ENCODE results near the gene TFR2.

The TFR2 gene

GRCh38 chr7:100627238-100627549 lies 14.2 kb downstream of the TFR2 start:
- peak overlapping the region; percentile 61 for H3K9ac ChIP-seq (ENCODE audit: insufficient read length, low read depth)

GRCh38 chr7:100626530-100627237 lies 14.7 kb downstream of the TFR2 start:
- Histone ChIP-seq H3K4me3 (ENCODE audit: insufficient read length, low read depth) (peak overlapping the region; percentile 29), H3K4me1 (ENCODE audit: insufficient read depth, insufficient read length) (peaks cover 4% of the 10 kb centered on the region), H3K9ac (ENCODE audit: insufficient read length, low read depth) (peak overlapping the region; percentile 61), H3K9me3 (ENCODE audit: insufficient read depth, low read length) (no peaks in the 10 kb centered on the region), H3K27me3 (ENCODE audit: insufficient read depth, insufficient read length) (peaks cover 6% of the 10 kb centered on the region), H3K36me3 (ENCODE audit: insufficient read depth, insufficient read length, low read length) (no peaks in the 10 kb centered on the region)
- TF ChIP-seq YY1 (IDR thresholded peaks at IDR 0.05; ENCODE audit: insufficient read depth, insufficient read length) = no peak
- no peak for TF ChIP-seq ZNF274 (IDR thresholded peaks at IDR 0.05; ENCODE audit: low read depth, low read length)
- TF ChIP-seq SUZ12 (IDR thresholded peaks at IDR 0.05; ENCODE audit: extremely low read depth, insufficient read depth, insufficient read length) = no peak
- no peak for DNase-seq (ENCODE audit: low read depth, low spot score)

More at GRCh38 chr7:100627238-100627549, 14.2 kb downstream of the TFR2 start:
- Histone ChIP-seq H3K27me3 (ENCODE audit: insufficient read depth, insufficient read length) (peaks cover 6% of the 10 kb centered on the region), H3K4me3 (ENCODE audit: insufficient read length, low read depth) (peak overlapping the region; percentile 29), H3K4me1 (ENCODE audit: insufficient read depth, insufficient read length) (peaks cover 4% of the 10 kb centered on the region), H3K9me3 (ENCODE audit: insufficient read depth, low read length) (no peaks in the 10 kb centered on the region), H3K36me3 (ENCODE audit: insufficient read depth, insufficient read length, low read length) (no peaks in the 10 kb centered on the region)
- no peak for TF ChIP-seq SUZ12 (IDR thresholded peaks at IDR 0.05; ENCODE audit: extremely low read depth, insufficient read depth, insufficient read length)
- TF ChIP-seq YY1 (IDR thresholded peaks at IDR 0.05; ENCODE audit: insufficient read depth, insufficient read length) = no peak
- no peak for TF ChIP-seq ZNF274 (IDR thresholded peaks at IDR 0.05; ENCODE audit: low read depth, low read length)
- no peak for DNase-seq (ENCODE audit: low read depth, low spot score)

- Histone ChIP-seq H3K4me3 (ENCODE audit: insufficient read length, low read depth) (no peak overlapping the region), H3K4me1 (ENCODE audit: insufficient read depth, insufficient read length) (peaks cover 2% of the 10 kb centered on the region), H3K9ac (ENCODE audit: insufficient read length, low read depth) (no peak overlapping the region), H3K36me3 (ENCODE audit: insufficient read depth, insufficient read length, low read length) (no peaks in the 10 kb centered on the region), H3K9me3 (ENCODE audit: insufficient read depth, low read length) (no peaks in the 10 kb centered on the region), H3K27me3 (ENCODE audit: insufficient read depth, insufficient read length) (peaks cover 6% of the 10 kb centered on the region)
- TF ChIP-seq SUZ12 (IDR thresholded peaks at IDR 0.05; ENCODE audit: extremely low read depth, insufficient read depth, insufficient read length) = no peak
- no peak for TF ChIP-seq YY1 (IDR thresholded peaks at IDR 0.05; ENCODE audit: insufficient read depth, insufficient read length)
- no peak for TF ChIP-seq ZNF274 (IDR thresholded peaks at IDR 0.05; ENCODE audit: low read depth, low read length)
- no peak for DNase-seq (ENCODE audit: low read depth, low spot score)
These were observed 15.3 kb downstream of the TFR2 start for GRCh38 chr7:100626055-100626454.

DNA sequence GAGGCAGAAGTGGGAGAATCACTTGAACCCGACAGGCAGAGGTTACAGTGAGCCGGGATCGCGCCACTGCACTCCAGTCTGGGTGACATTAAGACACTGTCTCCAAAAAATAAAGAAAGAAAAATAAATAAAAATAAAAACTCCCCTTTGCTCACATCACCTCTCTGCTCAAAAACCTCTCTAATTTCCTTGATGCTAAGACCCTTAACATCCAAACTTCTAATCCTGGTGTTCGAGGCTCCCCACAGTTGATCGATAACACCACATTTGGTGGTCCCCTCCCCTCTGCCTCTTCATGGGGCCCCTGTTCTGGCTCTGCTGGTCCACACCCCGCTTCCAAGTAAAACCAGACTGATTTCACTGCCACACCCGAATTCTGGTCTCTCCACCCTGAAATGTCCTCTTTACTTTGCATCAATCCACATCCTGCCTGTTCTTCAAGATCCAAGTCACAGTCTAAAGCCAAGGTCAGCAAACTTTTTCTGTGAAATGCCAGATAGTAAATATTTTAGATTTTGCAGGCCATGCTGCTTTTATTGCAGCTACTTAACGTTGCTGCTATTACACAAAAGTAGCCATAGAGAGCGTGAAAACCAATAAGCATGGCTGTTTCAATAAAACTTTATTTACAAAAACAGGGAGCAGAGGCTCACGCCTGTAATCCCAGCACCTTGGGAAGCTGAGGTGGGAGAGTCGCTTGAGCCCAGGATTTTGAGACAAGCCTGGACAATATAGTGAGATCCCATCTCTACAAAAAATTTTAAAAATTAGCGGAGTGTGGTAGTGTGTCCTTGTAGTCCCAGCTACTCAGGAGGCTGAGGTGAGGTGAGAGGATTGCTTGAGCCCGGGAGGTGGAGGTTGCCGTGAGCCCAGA lies 17.2 kb downstream of the TFR2 start:
- Histone ChIP-seq H3K9me3 (ENCODE audit: insufficient read depth, low read length) (no peaks in the 10 kb centered on the region), H3K9ac (ENCODE audit: insufficient read length, low read depth) (no peak overlapping the region), H3K4me3 (ENCODE audit: insufficient read length, low read depth) (no peak overlapping the region), H3K27me3 (ENCODE audit: insufficient read depth, insufficient read length) (peaks cover 6% of the 10 kb centered on the region), H3K36me3 (ENCODE audit: insufficient read depth, insufficient read length, low read length) (no peaks in the 10 kb centered on the region), H3K4me1 (ENCODE audit: insufficient read depth, insufficient read length) (peaks cover 2% of the 10 kb centered on the region)
- no peak for TF ChIP-seq ZNF274 (IDR thresholded peaks at IDR 0.05; ENCODE audit: low read depth, low read length)
- TF ChIP-seq SUZ12 (IDR thresholded peaks at IDR 0.05; ENCODE audit: extremely low read depth, insufficient read depth, insufficient read length) = no peak
- TF ChIP-seq YY1 (IDR thresholded peaks at IDR 0.05; ENCODE audit: insufficient read depth, insufficient read length) = no peak
- no peak for DNase-seq (ENCODE audit: low read depth, low spot score)

DNA sequence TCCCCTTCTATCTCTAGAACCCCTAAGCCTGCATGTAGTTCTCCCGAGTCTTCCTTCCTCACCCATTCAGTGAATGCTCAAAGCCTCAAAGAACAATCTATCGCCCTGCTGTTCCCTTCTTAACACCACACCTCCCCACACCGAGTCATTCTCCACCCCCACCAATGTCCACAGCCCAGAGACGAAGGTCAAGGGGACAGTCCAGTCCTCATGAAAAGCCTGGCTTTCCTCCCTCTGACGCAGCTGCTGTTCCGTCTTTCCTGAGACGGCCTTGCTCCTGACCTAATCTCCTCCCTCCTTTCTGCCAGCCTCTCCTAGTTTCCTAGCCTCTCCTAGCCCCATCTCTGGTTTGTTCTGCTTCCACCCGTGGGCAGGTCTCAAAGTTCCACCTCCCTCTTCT lies 19.8 kb downstream of the TFR2 start:
- Histone ChIP-seq H3K36me3 (ENCODE audit: insufficient read depth, insufficient read length, low read length) (no peaks in the 10 kb centered on the region), H3K4me3 (ENCODE audit: insufficient read length, low read depth) (no peak overlapping the region), H3K9me3 (ENCODE audit: insufficient read depth, low read length) (no peaks in the 10 kb centered on the region), H3K4me1 (ENCODE audit: insufficient read depth, insufficient read length) (no peaks in the 10 kb centered on the region), H3K9ac (ENCODE audit: insufficient read length, low read depth) (no peak overlapping the region), H3K27me3 (ENCODE audit: insufficient read depth, insufficient read length) (peaks cover 6% of the 10 kb centered on the region)
- TF ChIP-seq ZNF274 (IDR thresholded peaks at IDR 0.05; ENCODE audit: low read depth, low read length) (no peak), SUZ12 (IDR thresholded peaks at IDR 0.05; ENCODE audit: extremely low read depth, insufficient read depth, insufficient read length) (no peak), YY1 (IDR thresholded peaks at IDR 0.05; ENCODE audit: insufficient read depth, insufficient read length) (no peak)
- no peak for DNase-seq (ENCODE audit: low read depth, low spot score)

DNA sequence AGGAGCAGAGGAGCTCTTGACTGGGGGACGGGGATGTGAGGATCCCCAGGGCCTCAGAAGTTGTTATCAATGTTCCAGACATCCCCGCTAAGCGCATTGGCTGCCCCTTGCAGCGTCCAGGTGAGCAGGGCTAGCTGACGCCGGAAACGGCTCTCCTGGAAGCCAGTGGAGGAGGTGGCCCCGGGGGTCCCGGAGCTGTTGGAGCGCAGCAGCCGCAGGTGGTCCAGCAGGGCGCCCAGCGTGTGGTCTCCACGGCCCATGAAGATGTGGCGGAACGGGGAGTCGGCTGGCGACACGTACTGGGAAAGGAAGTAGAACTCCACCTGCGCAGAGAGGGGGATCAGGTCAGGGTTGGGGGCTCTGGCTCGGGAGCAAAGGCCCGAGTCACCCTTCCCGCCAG lies 20.5 kb downstream of the TFR2 start:
- no peak for TF ChIP-seq SUZ12 (IDR thresholded peaks at IDR 0.05; ENCODE audit: extremely low read depth, insufficient read depth, insufficient read length)
- no peak for TF ChIP-seq ZNF274 (IDR thresholded peaks at IDR 0.05; ENCODE audit: low read depth, low read length)
- TF ChIP-seq YY1 (IDR thresholded peaks at IDR 0.05; ENCODE audit: insufficient read depth, insufficient read length) = no peak
- no peak for DNase-seq (ENCODE audit: low read depth, low spot score)
- H3K4me3 ChIP-seq (ENCODE audit: insufficient read length, low read depth) = no peak overlapping the region
- H3K9ac ChIP-seq (ENCODE audit: insufficient read length, low read depth) = no peak overlapping the region
- no peaks in the 10 kb centered on the region for H3K4me1 ChIP-seq (ENCODE audit: insufficient read depth, insufficient read length)
- peaks cover 2% of the 10 kb centered on the region for H3K27me3 ChIP-seq (ENCODE audit: insufficient read depth, insufficient read length)
- no peaks in the 10 kb centered on the region for H3K9me3 ChIP-seq (ENCODE audit: insufficient read depth, low read length)
- H3K36me3 ChIP-seq (ENCODE audit: insufficient read depth, insufficient read length, low read length) = no peaks in the 10 kb centered on the region

DNA sequence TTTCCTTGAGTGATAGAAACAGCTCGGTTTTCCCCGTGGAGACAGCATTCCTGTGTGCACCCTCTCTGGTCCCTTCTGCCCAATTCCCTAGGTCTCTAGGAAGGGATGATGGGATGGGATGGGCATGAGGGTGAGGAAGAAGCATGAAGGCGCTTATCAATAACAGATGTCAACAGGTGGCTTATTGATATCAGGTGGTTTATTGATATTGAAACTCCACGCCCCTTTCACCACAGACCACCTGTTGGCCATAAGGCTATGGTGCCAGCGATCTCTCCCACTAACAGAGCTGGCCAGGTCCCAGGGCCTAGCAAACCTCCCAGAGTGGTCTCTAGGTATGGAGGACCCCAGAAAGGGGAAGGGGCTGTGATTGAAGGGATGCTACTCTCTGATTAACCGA lies 21.1 kb downstream of the TFR2 start:
- no peak overlapping the region for H3K4me3 ChIP-seq (ENCODE audit: insufficient read length, low read depth)
- no peaks in the 10 kb centered on the region for H3K27me3 ChIP-seq (ENCODE audit: insufficient read depth, insufficient read length)
- no peak for DNase-seq (ENCODE audit: low read depth, low spot score)
- H3K9me3 ChIP-seq (ENCODE audit: insufficient read depth, low read length) = no peaks in the 10 kb centered on the region
- H3K4me1 ChIP-seq (ENCODE audit: insufficient read depth, insufficient read length) = no peaks in the 10 kb centered on the region
- H3K9ac ChIP-seq (ENCODE audit: insufficient read length, low read depth) = no peak overlapping the region
- no peak for TF ChIP-seq YY1 (IDR thresholded peaks at IDR 0.05; ENCODE audit: insufficient read depth, insufficient read length)
- TF ChIP-seq ZNF274 (IDR thresholded peaks at IDR 0.05; ENCODE audit: low read depth, low read length) = no peak
- no peak for TF ChIP-seq SUZ12 (IDR thresholded peaks at IDR 0.05; ENCODE audit: extremely low read depth, insufficient read depth, insufficient read length)
- H3K36me3 ChIP-seq (ENCODE audit: insufficient read depth, insufficient read length, low read length) = no peaks in the 10 kb centered on the region
